IPS-20b (cell line): ENCODE data around the gene TOMT.
"Not testable (repeated sequence)": the region's sequence is repeated elsewhere in the genome, so short reads cannot be mapped to it uniquely, and the experiment has no call there.

Source experiments
- H3K27ac ChIP-seq: one replicate; pipeline ENCODE4 v1.5.1; 2013; ENCODE audit warnings: low read length
- H3K27me3 ChIP-seq: 2 replicates; pipeline ENCODE4 v1.6.1; 2013; ENCODE audit warnings: mild to moderate bottlenecking, low read length, inconsistent platforms; ENCODE audit not compliant: insufficient read depth
- H3K36me3 ChIP-seq: 2 replicates; pipeline ENCODE4 v1.6.1; 2013; ENCODE audit warnings: low read depth, mild to moderate bottlenecking, inconsistent platforms, low read length, moderate library complexity; ENCODE audit not compliant: insufficient read depth
- H3K4me1 ChIP-seq: 2 replicates; pipeline ENCODE4 v1.6.1; 2013; ENCODE audit warnings: mild to moderate bottlenecking, control low read depth, inconsistent platforms, low read length, moderate library complexity; ENCODE audit not compliant: insufficient read depth
- H3K4me3 ChIP-seq: 2 replicates; pipeline ENCODE4 v1.5.1; 2013; ENCODE audit warnings: mild to moderate bottlenecking, low read length, inconsistent platforms
- H3K9ac ChIP-seq: 2 replicates; pipeline ENCODE4 v1.6.1; 2013; ENCODE audit warnings: low read depth, mild to moderate bottlenecking, inconsistent platforms, low read length, moderate library complexity
- H3K9me3 ChIP-seq: 2 replicates; pipeline ENCODE4 v1.6.1; 2013; ENCODE audit warnings: mild to moderate bottlenecking, low read depth, low read length, inconsistent platforms; ENCODE audit not compliant: insufficient read depth

Gene TOMT

GRCh38 chr11:72146625-72147024 lies 40.9 kb downstream of the TOMT start:
- no peaks in the 10 kb centered on the region for H3K36me3 ChIP-seq
- H3K27ac ChIP-seq: no peak overlapping the region
- H3K27me3 ChIP-seq: no peaks in the 10 kb centered on the region; the same call in 1 of the 2 replicates
- H3K9me3 ChIP-seq: no peaks in the 10 kb centered on the region
- H3K9ac ChIP-seq: no peak overlapping the region
- H3K4me1 ChIP-seq: no peaks in the 10 kb centered on the region
- no peak overlapping the region for H3K4me3 ChIP-seq

- no peak overlapping the region for H3K4me3 ChIP-seq
- H3K36me3 ChIP-seq: no peaks in the 10 kb centered on the region
- no peaks in the 10 kb centered on the region for H3K27me3 ChIP-seq
- no peak overlapping the region for H3K27ac ChIP-seq
- H3K9me3 ChIP-seq: no peaks in the 10 kb centered on the region
- H3K9ac ChIP-seq: no peak overlapping the region
- H3K4me1 ChIP-seq: no peaks in the 10 kb centered on the region
Observed at GRCh38 chr11:72150882-72151281, 45.2 kb downstream of the TOMT start.

- H3K9me3 ChIP-seq, H3K36me3 ChIP-seq, H3K27me3 ChIP-seq, H3K4me3 ChIP-seq, H3K9ac ChIP-seq, H3K4me1 ChIP-seq, H3K27ac ChIP-seq: not testable (repeated sequence)
Observed at GRCh38 chr11:72153874-72154273, 48.1 kb downstream of the TOMT start.

- Histone ChIP-seq H3K4me3 (no peak overlapping the region), H3K4me1 (no peaks in the 10 kb centered on the region), H3K27me3 (no peaks in the 10 kb centered on the region), H3K9me3 (no peaks in the 10 kb centered on the region), H3K36me3 (no peaks in the 10 kb centered on the region), H3K27ac (no peak overlapping the region), H3K9ac (no peak overlapping the region)
Observed at GRCh38 chr11:72154816-72155215, 49.1 kb downstream of the TOMT start.

- Histone ChIP-seq H3K36me3 (no peaks in the 10 kb centered on the region), H3K4me1 (no peaks in the 10 kb centered on the region), H3K27me3 (no peaks in the 10 kb centered on the region), H3K4me3 (no peak overlapping the region), H3K27ac (no peak overlapping the region), H3K9me3 (no peaks in the 10 kb centered on the region), H3K9ac (no peak overlapping the region)
Observed at GRCh38 chr11:72155751-72156150, 50.0 kb downstream of the TOMT start.

- no peaks in the 10 kb centered on the region for H3K27me3 ChIP-seq
- H3K36me3 ChIP-seq: no peaks in the 10 kb centered on the region
- H3K9me3 ChIP-seq: no peaks in the 10 kb centered on the region
- H3K4me3 ChIP-seq: no peak overlapping the region
- H3K27ac ChIP-seq: no peak overlapping the region
- no peaks in the 10 kb centered on the region for H3K4me1 ChIP-seq
- H3K9ac ChIP-seq: no peak overlapping the region
Observed at GRCh38 chr11:72157131-72157530, 51.4 kb downstream of the TOMT start.
